Activated CD4-positive, CD25-positive, alpha-beta regulatory T cell treated with anti-CD3 and anti-CD28 coated beads, Interleukin-2, amount 50 U/mL, for 16 hours (primary cell): ENCODE results near the gene HSD11B1L.
"Not testable (repeated sequence)": the region's sequence is repeated elsewhere in the genome, so short reads cannot be mapped to it uniquely, and the experiment has no call there.

Source experiments
- DNase-seq: peaks from one replicate; pipeline ENCODE4 v3.0.0-alpha.2; 2020; ENCODE audit warnings: low read depth, low spot score

Gene HSD11B1L

GRCh38 chr19:5727453-5728050 is 46.7 kb downstream of the HSD11B1L start:
- DNase-seq = no peak

GRCh38 chr19:5733172-5733571 is 52.3 kb downstream of the HSD11B1L start:
- not testable (repeated sequence) for DNase-seq
